HG03095 (cell line): ENCODE data around the gene WDR76.

ENCODE experiments used
- ATAC-seq: cut with Tn5 transposase; IDR thresholded peaks from one replicate; pipeline ENCODE4 v1.9.1; 2021; ENCODE audit warnings: moderate library complexity; ENCODE audit not compliant: unreplicated experiment

WDR76 gene

GRCh38 chr15:43911235-43911781, 84.5 kb downstream of the WDR76 start:
- ATAC-seq = no peak

- ATAC-seq = no peak
Observed at GRCh38 chr15:43912208-43912607, 85.4 kb downstream of the WDR76 start.

- ATAC-seq = no peak
Observed at GRCh38 chr15:43913026-43913780, 86.4 kb downstream of the WDR76 start.

- no peak for ATAC-seq
Observed at GRCh38 chr15:43913941-43914340, 87.1 kb downstream of the WDR76 start.

GRCh38 chr15:43915631-43916325, 89.0 kb downstream of the WDR76 start:
- ATAC-seq = no peak

- no peak for ATAC-seq
Observed at GRCh38 chr15:43916326-43916660, 89.5 kb downstream of the WDR76 start.
